Liver (tissue), 9 donors: Measurements from ENCODE around the gene DYNC1LI2. TPM values are rescaled to one million over a fixed set of nuclear protein-coding genes. Genes with fewer than 3 reads are reported as not detected.
A peak's percentile ranks its signal among the peaks of the same experiment; 100 is the strongest.

Experiments used
- DNase-seq: peaks from one replicate; pipeline ENCODE4 v3.0.0-alpha.2; 2017; ENCODE audit warnings: low spot score
- H3K27ac ChIP-seq, 2 donors: one replicate each; pipeline ENCODE4 v1.7.0; 2013; ENCODE audit warnings: inconsistent platforms in 2 of 2, low read length in 2 of 2, control low read depth in 1 of 2, low read depth in 1 of 2, mild to moderate bottlenecking in 1 of 2
- H3K27me3 ChIP-seq, 4 donors: one replicate each; pipeline versions ENCODE4 v1.6.1 to v1.7.0; 2013; ENCODE audit warnings: low read length in 3 of 4, inconsistent platforms in 1 of 4, mild to moderate bottlenecking in 1 of 4, moderate library complexity in 1 of 4; ENCODE audit not compliant: control insufficient read depth in 4 of 4, insufficient read depth in 4 of 4
- H3K36me3 ChIP-seq, 4 donors: one replicate each; pipeline versions ENCODE4 v1.6.1 to v1.7.0; 2013; ENCODE audit warnings: low read length in 3 of 4, mild to moderate bottlenecking in 3 of 4, low read depth in 1 of 4, moderate library complexity in 1 of 4; ENCODE audit not compliant: control insufficient read depth in 4 of 4, insufficient read depth in 3 of 4
- H3K4me1 ChIP-seq, 4 donors: one replicate each; pipeline versions ENCODE4 v1.6.1 to v1.7.0; 2013; ENCODE audit warnings: low read length in 3 of 4, mild to moderate bottlenecking in 3 of 4, moderate library complexity in 1 of 4; ENCODE audit not compliant: control insufficient read depth in 4 of 4, insufficient read depth in 4 of 4
- H3K4me3 ChIP-seq, 3 donors: one replicate each; pipeline versions ENCODE4 v1.6.1 to v1.7.0; 2013; ENCODE audit warnings: low read length in 3 of 3, control low read depth in 1 of 3, low read depth in 1 of 3, mild to moderate bottlenecking in 1 of 3
- H3K9ac ChIP-seq, 2 donors: one replicate each; pipeline ENCODE4 v1.7.0; 2013; ENCODE audit warnings: low read length in 2 of 2, mild to moderate bottlenecking in 2 of 2, moderate library complexity in 2 of 2, control low read depth in 1 of 2, low read depth in 1 of 2
- H3K9me3 ChIP-seq, 4 donors: one replicate each; pipeline versions ENCODE4 v1.6.1 to v1.7.0; 2013; ENCODE audit warnings: low read length in 3 of 4; ENCODE audit not compliant: control insufficient read depth in 4 of 4
- FOXA1 ChIP-seq: IDR thresholded peaks from 2 replicates; pipeline ENCODE4 v1.6.1; 2016; ENCODE audit warnings: antibody characterized with exemption
- FOXA2 ChIP-seq: IDR thresholded peaks from 2 replicates; pipeline ENCODE4 v1.6.1; 2016; ENCODE audit warnings: antibody characterized with exemption
- GABPA ChIP-seq, 2 donors: IDR thresholded peaks in 1 of 2; conservative IDR thresholded peaks in 1 of 2; 2 replicates each; pipeline ENCODE4 v1.6.1; 2016; ENCODE audit warnings: antibody characterized with exemption in 2 of 2, mild to moderate bottlenecking in 1 of 2, moderate library complexity in 1 of 2
- HNF4A ChIP-seq, 2 donors: conservative IDR thresholded peaks; 2 replicates each; pipeline ENCODE4 v1.6.1; 2016; ENCODE audit warnings: antibody characterized with exemption in 2 of 2, mild to moderate bottlenecking in 2 of 2
- HNF4G ChIP-seq: IDR thresholded peaks from 2 replicates; pipeline ENCODE4 v1.6.1; 2016; ENCODE audit warnings: antibody characterized with exemption
- JUND ChIP-seq, 2 donors: IDR thresholded peaks; 2 replicates each; pipeline ENCODE4 v1.6.1; 2016; ENCODE audit warnings: antibody characterized with exemption in 2 of 2
- NR2F2 ChIP-seq: IDR thresholded peaks from 2 replicates; pipeline ENCODE4 v1.6.1; 2016; ENCODE audit warnings: antibody characterized with exemption
- REST ChIP-seq: IDR thresholded peaks from 2 replicates; pipeline ENCODE4 v1.6.1; 2016; ENCODE audit warnings: antibody characterized with exemption, mild to moderate bottlenecking
- RXRA ChIP-seq, 2 donors: IDR thresholded peaks; 2 replicates each; pipeline ENCODE4 v1.6.1; 2017 to 2018; ENCODE audit warnings: antibody characterized with exemption in 2 of 2, mild to moderate bottlenecking in 1 of 2
- TAF1 ChIP-seq: conservative IDR thresholded peaks from 2 replicates; pipeline ENCODE4 v1.6.1; 2016; ENCODE audit warnings: antibody characterized with exemption, mild to moderate bottlenecking
- YY1 ChIP-seq: IDR thresholded peaks from 2 replicates; pipeline ENCODE4 v1.6.1; 2016; ENCODE audit warnings: antibody characterized with exemption, mild to moderate bottlenecking
- ZBTB33 ChIP-seq: IDR thresholded peaks from 2 replicates; pipeline ENCODE4 v1.6.1; 2016; ENCODE audit warnings: antibody characterized with exemption
- WGBS: extraction: QIAGEN DNeasy Blood & Tissue Kit; methylation state at CpG from one replicate; pipeline ENCODE4 v1.1.7; 2013; 5-methylcytosine and 5-hydroxymethylcytosine counted together
- polyA plus RNA-seq, 2 donors: library from polyadenylated mRNA; stranded (reverse) in 1 of 2; unstranded in 1 of 2; fragments of 200-250 nt in 1 of 2; fragments of >200 nt in 1 of 2; fragmentation: Nextera tagmentation in 1 of 2; extraction: Ambion mirVana in 1 of 2; gene quantifications; one replicate each; pipeline versions ENCODE4 v1.2.1 to v1.2.3, GENCODE V29; 2013 to 2015
- total RNA-seq, 2 donors: library from RNA; depleted of rRNA; stranded (reverse); fragments of >200 nt; gene quantifications; one replicate each; pipeline ENCODE4 v1.2.3, GENCODE V29; 2014
- TF ChIP-seq, protein P1 (sequence below): IDR thresholded peaks from 2 replicates; pipeline ENCODE4 v1.6.1; 2016; ENCODE audit warnings: antibody characterized with exemption
- TF ChIP-seq, protein P2 (sequence below): fragments of 150-350 bp; IDR thresholded peaks from 2 replicates; pipeline ENCODE4 v1.5.1; 2017; ENCODE audit warnings: improper control_type of control experiment, low read depth, low read length; ENCODE audit not compliant: missing input control
- donor health status: healthy.
- donor health status: healthy.
- donor health status: healthy.
- donor health status: healthy.
- donor health status: healthy.

Gene DYNC1LI2
- total and polyA plus RNA-seq, 4 donors = 14.2 to 106 (median 35.1) TPM

- Histone ChIP-seq H3K27ac (no peak overlapping the region), H3K27me3 (no peaks in the 10 kb centered on the region), H3K9ac (no peak overlapping the region), H3K4me1 (no peaks in the 10 kb centered on the region), H3K4me3 (no peak overlapping the region), H3K36me3 (peaks cover 0 to 2% (median 1%) of the 10 kb centered on the region in 4 donors), H3K9me3 (no peaks in the 10 kb centered on the region)
- WGBS = 71% methylated on average over 6 of the region's 6 CpGs
- DNase-seq = no peak
- no peak for TF ChIP-seq REST
- peak; percentile 41 to 67 for TF ChIP-seq HNF4A (conservative IDR thresholded peaks at IDR 0.05)
Observed at GRCh38 chr16:66714654-66715307, 36.6 kb downstream of the DYNC1LI2 start.

DNA sequence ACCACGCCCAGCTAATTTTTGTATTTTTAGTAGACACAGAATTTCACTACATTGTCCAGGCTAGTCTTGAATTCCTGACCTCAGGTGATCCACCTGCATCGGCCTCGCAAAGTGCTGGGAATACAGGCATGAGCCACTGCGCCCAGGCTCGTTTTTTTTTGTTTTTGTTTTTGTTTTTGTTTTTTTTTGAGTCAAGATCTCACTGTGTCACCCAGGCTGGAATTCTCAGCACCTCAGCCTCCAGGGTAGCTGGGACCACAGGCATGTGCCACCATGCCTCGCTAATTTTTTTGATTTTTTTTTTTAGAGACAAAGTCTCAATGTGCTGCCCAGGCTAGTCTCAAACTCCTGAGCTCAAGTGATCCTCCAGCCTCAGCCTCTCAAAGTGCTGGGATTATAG lies 37.3 kb downstream of the DYNC1LI2 start:
- H3K27ac ChIP-seq = no peak overlapping the region
- no peak overlapping the region for H3K9ac ChIP-seq
- peaks cover 0 to 2% (median 1%) of the 10 kb centered on the region in 4 donors for H3K36me3 ChIP-seq
- no peaks in the 10 kb centered on the region for H3K9me3 ChIP-seq
- TF ChIP-seq JUND (IDR thresholded peaks at IDR 0.05) = no peak
- TF ChIP-seq NR2F2 = no peak
- TF ChIP-seq, protein P1, sequence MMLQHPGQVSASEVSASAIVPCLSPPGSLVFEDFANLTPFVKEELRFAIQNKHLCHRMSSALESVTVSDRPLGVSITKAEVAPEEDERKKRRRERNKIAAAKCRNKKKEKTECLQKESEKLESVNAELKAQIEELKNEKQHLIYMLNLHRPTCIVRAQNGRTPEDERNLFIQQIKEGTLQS = no peak
- TF ChIP-seq YY1 = no peak
- no peak for TF ChIP-seq RXRA (IDR thresholded peaks at IDR 0.05)
- TF ChIP-seq FOXA2 = no peak
- WGBS = 89% methylated on average over 6 of the region's 6 CpGs
- DNase-seq = no peak
- H3K4me3 ChIP-seq = no peak overlapping the region
- H3K4me1 ChIP-seq = no peaks in the 10 kb centered on the region
- no peaks in the 10 kb centered on the region for H3K27me3 ChIP-seq

DNA sequence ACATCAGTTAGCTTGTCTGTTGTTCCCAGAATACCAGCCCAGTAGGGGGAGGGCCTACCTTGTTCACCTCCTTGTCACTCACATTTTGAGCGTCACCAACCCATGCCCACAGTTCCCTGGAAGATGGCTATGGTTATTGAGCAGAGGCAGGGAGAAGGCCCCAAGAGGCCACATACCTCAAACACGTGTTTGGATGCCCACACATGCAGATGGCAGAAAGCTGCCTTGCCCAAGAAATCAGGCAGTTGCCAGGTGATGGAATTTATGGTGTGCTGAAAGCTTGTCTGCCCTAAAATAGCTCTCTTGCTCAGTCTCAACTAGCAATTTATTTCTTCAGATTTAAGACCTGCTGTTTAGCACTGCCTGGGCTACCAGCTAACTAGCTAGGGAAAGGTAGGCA lies 38.3 kb downstream of the DYNC1LI2 start:
- DNase-seq = no peak
- Histone ChIP-seq H3K9ac (no peak overlapping the region), H3K36me3 (peaks cover 0 to 2% (median under 1%) of the 10 kb centered on the region in 4 donors), H3K27ac (no peak overlapping the region), H3K4me1 (no peaks in the 10 kb centered on the region), H3K9me3 (no peaks in the 10 kb centered on the region), H3K4me3 (no peak overlapping the region), H3K27me3 (no peaks in the 10 kb centered on the region)
- 71% methylated on average over 2 of the region's 2 CpGs for WGBS
- TF ChIP-seq, protein P1 = no peak
- TF ChIP-seq ZBTB33 (no peak), TAF1 (no peak), NR2F2 (no peak), GABPA (IDR thresholded peaks at IDR 0.05 in 1 of 2, conservative IDR thresholded peaks at IDR 0.05 in 1 of 2) (no peak), FOXA1 (no peak), HNF4A (conservative IDR thresholded peaks at IDR 0.05) (no peak), JUND (IDR thresholded peaks at IDR 0.05) (no peak), HNF4G (no peak)
- TF ChIP-seq, protein P2, sequence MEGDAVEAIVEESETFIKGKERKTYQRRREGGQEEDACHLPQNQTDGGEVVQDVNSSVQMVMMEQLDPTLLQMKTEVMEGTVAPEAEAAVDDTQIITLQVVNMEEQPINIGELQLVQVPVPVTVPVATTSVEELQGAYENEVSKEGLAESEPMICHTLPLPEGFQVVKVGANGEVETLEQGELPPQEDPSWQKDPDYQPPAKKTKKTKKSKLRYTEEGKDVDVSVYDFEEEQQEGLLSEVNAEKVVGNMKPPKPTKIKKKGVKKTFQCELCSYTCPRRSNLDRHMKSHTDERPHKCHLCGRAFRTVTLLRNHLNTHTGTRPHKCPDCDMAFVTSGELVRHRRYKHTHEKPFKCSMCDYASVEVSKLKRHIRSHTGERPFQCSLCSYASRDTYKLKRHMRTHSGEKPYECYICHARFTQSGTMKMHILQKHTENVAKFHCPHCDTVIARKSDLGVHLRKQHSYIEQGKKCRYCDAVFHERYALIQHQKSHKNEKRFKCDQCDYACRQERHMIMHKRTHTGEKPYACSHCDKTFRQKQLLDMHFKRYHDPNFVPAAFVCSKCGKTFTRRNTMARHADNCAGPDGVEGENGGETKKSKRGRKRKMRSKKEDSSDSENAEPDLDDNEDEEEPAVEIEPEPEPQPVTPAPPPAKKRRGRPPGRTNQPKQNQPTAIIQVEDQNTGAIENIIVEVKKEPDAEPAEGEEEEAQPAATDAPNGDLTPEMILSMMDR = no peak
